ENCODE results near the gene GINS2. TPM values are rescaled to one million over a fixed set of nuclear protein-coding genes. Genes with fewer than 3 reads are reported as not detected.

Gene GINS2
- total RNA-seq, 1 donor from 2014 or later: 1.4 TPM

Other genes starting within 250 kb of the GINS2 start
- gene GSE1, start 75.6 kb downstream of the GINS2 start, total RNA-seq: 28.9 TPM
- gene C16orf74, start 62.1 kb upstream of the GINS2 start, total RNA-seq: 0.95 TPM
- 25.8 TPM for gene EMC8, start 110.6 kb upstream of the GINS2 start, total RNA-seq
- gene COX4I1, start 110.7 kb upstream of the GINS2 start, total RNA-seq: 2,129 TPM
- gene IRF8, start 210.2 kb upstream of the GINS2 start, total RNA-seq: 3.3 TPM